ENCODE data around the gene COL13A1.

- TF ChIP-seq CTCF (IDR thresholded peaks at IDR 0.05) = no peak
- no peak for TF ChIP-seq POLR2A (IDR thresholded peaks at IDR 0.05)
Measured at GRCh38 chr10:69835875-69836730, 34.4 kb downstream of the COL13A1 start.

Measured in esophagus squamous epithelium (tissue), 4 donors.